ENCODE results near the gene ARL6IP4. TPM values are rescaled to one million over a fixed set of nuclear protein-coding genes. Genes with fewer than 3 reads are reported as not detected.

Gene ARL6IP4
- total RNA-seq = 100 to 1,000 TPM; 157 to 284 TPM

- Histone ChIP-seq H3K27ac (peak within 1 kb of the TSS; percentile 87 to 88), H3K4me1 (peaks cover 0 to 91% of the 10 kb centered on the region in 2 donors), H3K9me3 (no peaks in the 10 kb centered on the region), H3K36me3 (peaks cover 15% of the 10 kb centered on the region), H3K4me3 (peak within 1 kb of the TSS; percentile 86 to 95), H3K27me3 (no peaks in the 10 kb centered on the region)
- TF ChIP-seq, protein P1, sequence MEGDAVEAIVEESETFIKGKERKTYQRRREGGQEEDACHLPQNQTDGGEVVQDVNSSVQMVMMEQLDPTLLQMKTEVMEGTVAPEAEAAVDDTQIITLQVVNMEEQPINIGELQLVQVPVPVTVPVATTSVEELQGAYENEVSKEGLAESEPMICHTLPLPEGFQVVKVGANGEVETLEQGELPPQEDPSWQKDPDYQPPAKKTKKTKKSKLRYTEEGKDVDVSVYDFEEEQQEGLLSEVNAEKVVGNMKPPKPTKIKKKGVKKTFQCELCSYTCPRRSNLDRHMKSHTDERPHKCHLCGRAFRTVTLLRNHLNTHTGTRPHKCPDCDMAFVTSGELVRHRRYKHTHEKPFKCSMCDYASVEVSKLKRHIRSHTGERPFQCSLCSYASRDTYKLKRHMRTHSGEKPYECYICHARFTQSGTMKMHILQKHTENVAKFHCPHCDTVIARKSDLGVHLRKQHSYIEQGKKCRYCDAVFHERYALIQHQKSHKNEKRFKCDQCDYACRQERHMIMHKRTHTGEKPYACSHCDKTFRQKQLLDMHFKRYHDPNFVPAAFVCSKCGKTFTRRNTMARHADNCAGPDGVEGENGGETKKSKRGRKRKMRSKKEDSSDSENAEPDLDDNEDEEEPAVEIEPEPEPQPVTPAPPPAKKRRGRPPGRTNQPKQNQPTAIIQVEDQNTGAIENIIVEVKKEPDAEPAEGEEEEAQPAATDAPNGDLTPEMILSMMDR (IDR thresholded peaks at IDR 0.05) = peak in 1 of 2 donors; percentile 45
- no peak for DNase-seq (ENCODE audit: low spot score)
These were observed at the start of gene ARL6IP4 for GRCh38 chr12:122980183-122981035. TSS of gene ARL6IP4 (plus strand) at chr12:122980681. CDS start at chr12:122981140, 459 bp downstream.

- no peak overlapping the region for H3K4me3 ChIP-seq
These were observed 48.3 kb upstream of the ARL6IP4 start for GRCh38 chr12:122932207-122932606.

GRCh38 chr12:122934722-122935121, 45.8 kb upstream of the ARL6IP4 start:
- TF ChIP-seq, protein P1 (IDR thresholded peaks at IDR 0.05) = no peak
- Histone ChIP-seq H3K9me3 (no peaks in the 10 kb centered on the region), H3K27ac (no peak overlapping the region), H3K4me1 (no peaks in the 10 kb centered on the region), H3K27me3 (no peaks in the 10 kb centered on the region), H3K4me3 (no peak overlapping the region), H3K36me3 (peaks cover 8% of the 10 kb centered on the region)
- no peak for DNase-seq (ENCODE audit: low spot score)

More at GRCh38 chr12:122932207-122932606, 48.3 kb upstream of the ARL6IP4 start:
- DNase-seq (ENCODE audit: low spot score) = no peak
- TF ChIP-seq, protein P1 (IDR thresholded peaks at IDR 0.05) = no peak
- no peaks in the 10 kb centered on the region for H3K9me3 ChIP-seq
- peaks cover 8% of the 10 kb centered on the region for H3K36me3 ChIP-seq
- no peaks in the 10 kb centered on the region for H3K27me3 ChIP-seq
- no peak overlapping the region for H3K27ac ChIP-seq
- H3K4me1 ChIP-seq = no peaks in the 10 kb centered on the region

DNA sequence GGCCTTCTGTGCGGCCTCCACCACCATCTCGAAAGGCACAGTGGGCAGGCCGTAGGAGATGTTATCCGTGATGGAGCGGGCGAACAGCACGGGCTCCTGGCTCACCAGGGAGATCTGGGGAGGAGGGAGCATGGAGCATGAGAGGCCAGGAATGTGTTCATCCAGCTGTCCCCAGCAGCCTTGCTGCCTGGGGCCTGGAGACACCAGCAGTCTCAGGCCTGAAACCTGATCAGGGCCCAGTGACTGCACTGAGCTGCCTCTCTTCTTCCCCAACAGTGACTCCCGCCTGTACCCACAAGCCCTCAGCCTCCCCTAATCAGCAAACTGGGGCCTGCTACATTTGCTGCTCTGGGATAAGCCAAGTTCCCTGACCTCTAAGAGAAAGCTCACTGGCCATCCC, 45.2 kb upstream of the ARL6IP4 start:
- DNase-seq (ENCODE audit: low spot score) = no peak
- Histone ChIP-seq H3K9me3 (no peaks in the 10 kb centered on the region), H3K4me1 (no peaks in the 10 kb centered on the region), H3K27ac (no peak overlapping the region), H3K36me3 (peaks cover 8% of the 10 kb centered on the region), H3K4me3 (no peak overlapping the region), H3K27me3 (no peaks in the 10 kb centered on the region)
- TF ChIP-seq, protein P1 (IDR thresholded peaks at IDR 0.05) = no peak

- TF ChIP-seq, protein P1 (IDR thresholded peaks at IDR 0.05) = no peak
- no peak overlapping the region for H3K27ac ChIP-seq
These were observed 42.8 kb upstream of the ARL6IP4 start for GRCh38 chr12:122937622-122938091.

More at GRCh38 chr12:122937622-122938091, 42.8 kb upstream of the ARL6IP4 start:
- no peak for DNase-seq (ENCODE audit: low spot score)
- no peaks in the 10 kb centered on the region for H3K9me3 ChIP-seq
- peaks cover 4% of the 10 kb centered on the region for H3K36me3 ChIP-seq
- no peaks in the 10 kb centered on the region for H3K27me3 ChIP-seq
- peaks cover 0 to 13% of the 10 kb centered on the region in 2 donors for H3K4me1 ChIP-seq
- no peak overlapping the region for H3K4me3 ChIP-seq
